RWPE2 (cell line): Measurements from ENCODE around the gene SERTAD2.

Experiments used
- ATAC-seq: fragments of 200-7000 bp; cut with Tn5 transposase; 3 replicates; pipeline ENCODE4 v1.9.1; 2021; ENCODE audit warnings: low read depth
- DNase-seq: peaks from one replicate; pipeline ENCODE4 v3.0.0-alpha.2; 2020; ENCODE audit warnings: low spot score
- H3K27ac ChIP-seq: fragments of 450-650 bp; 2 replicates; pipeline ENCODE4 v1.5.1; 2017; ENCODE audit warnings: mild to moderate bottlenecking; ENCODE audit not compliant: poor library complexity, severe bottlenecking
- H3K27me3 ChIP-seq: fragments of 250-450 bp; sonication (Bioruptor Pico); 2 replicates; pipeline ENCODE4 v1.5.1; 2021; ENCODE audit warnings: mild to moderate bottlenecking, moderate library complexity; ENCODE audit not compliant: insufficient read depth, poor library complexity, severe bottlenecking
- H3K36me3 ChIP-seq: fragments of 250-450 bp; sonication (Bioruptor Pico); 2 replicates; pipeline ENCODE4 v1.5.1; 2020; ENCODE audit warnings: low read depth, mild to moderate bottlenecking, moderate library complexity
- H3K4me1 ChIP-seq: fragments of 250-450 bp; sonication (Bioruptor Pico); 2 replicates; pipeline ENCODE4 v1.5.1; 2021; ENCODE audit warnings: mild to moderate bottlenecking, moderate library complexity; ENCODE audit not compliant: insufficient read depth, poor library complexity, severe bottlenecking
- H3K4me3 ChIP-seq: fragments of 250-450 bp; sonication (Bioruptor Pico); 2 replicates; pipeline ENCODE4 v1.5.1; 2021; ENCODE audit warnings: mild to moderate bottlenecking, moderate library complexity; ENCODE audit not compliant: severe bottlenecking
- H3K9me3 ChIP-seq: fragments of 250-450 bp; sonication (Bioruptor Pico); 2 replicates; pipeline ENCODE4 v1.5.1; 2021; ENCODE audit warnings: mild to moderate bottlenecking, moderate library complexity; ENCODE audit not compliant: severe bottlenecking
- TF ChIP-seq, protein P1 (sequence below): fragments of 450-650 bp; IDR thresholded peaks from one replicate; pipeline ENCODE4 v1.5.1; 2017; ENCODE audit warnings: mild to moderate bottlenecking, moderate library complexity; ENCODE audit not compliant: poor library complexity, severe bottlenecking

Gene SERTAD2

DNA sequence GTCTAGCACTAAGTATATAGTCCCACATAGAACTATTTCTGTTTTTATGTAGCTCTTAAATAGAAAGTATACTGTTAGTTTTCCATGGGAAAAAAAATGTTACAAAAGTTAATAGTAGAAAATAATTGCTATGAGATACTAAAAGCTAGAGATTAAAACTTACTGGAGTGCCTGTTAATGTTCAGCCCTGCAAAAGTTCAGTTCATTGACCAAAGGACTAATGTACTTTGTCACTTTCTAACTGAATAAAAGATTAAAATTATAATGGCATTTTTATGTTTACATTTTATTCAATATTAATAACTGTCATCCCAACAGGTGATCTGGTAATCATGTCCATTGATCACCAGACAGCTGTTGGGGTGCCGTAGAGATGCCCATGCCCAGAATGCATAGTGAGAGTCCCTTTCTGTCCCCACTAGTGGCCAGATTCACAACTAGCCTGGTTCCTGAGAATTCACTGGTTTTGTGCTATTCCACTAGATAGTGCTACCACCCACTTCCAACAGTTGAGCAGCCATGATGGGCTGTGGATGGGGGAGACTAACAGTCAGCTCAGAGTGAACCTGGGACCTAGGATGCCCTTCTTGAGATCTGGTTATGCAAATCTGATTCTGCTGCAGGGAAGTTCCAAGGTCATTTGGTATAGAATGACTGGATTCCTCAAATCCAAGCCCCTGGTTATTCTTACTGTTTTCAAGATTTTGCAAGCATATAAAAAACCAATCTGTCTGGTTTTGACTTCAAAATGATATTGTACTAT is 71.8 kb downstream of the SERTAD2 start:
- DNase-seq = no peak
- ATAC-seq = no peak
- Histone ChIP-seq H3K27ac (no peak overlapping the region), H3K36me3 (peaks cover 63% of the 10 kb centered on the region), H3K9me3 (no peaks in the 10 kb centered on the region), H3K4me3 (no peak overlapping the region), H3K27me3 (no peaks in the 10 kb centered on the region), H3K4me1 (no peaks in the 10 kb centered on the region)
- TF ChIP-seq, protein P1, sequence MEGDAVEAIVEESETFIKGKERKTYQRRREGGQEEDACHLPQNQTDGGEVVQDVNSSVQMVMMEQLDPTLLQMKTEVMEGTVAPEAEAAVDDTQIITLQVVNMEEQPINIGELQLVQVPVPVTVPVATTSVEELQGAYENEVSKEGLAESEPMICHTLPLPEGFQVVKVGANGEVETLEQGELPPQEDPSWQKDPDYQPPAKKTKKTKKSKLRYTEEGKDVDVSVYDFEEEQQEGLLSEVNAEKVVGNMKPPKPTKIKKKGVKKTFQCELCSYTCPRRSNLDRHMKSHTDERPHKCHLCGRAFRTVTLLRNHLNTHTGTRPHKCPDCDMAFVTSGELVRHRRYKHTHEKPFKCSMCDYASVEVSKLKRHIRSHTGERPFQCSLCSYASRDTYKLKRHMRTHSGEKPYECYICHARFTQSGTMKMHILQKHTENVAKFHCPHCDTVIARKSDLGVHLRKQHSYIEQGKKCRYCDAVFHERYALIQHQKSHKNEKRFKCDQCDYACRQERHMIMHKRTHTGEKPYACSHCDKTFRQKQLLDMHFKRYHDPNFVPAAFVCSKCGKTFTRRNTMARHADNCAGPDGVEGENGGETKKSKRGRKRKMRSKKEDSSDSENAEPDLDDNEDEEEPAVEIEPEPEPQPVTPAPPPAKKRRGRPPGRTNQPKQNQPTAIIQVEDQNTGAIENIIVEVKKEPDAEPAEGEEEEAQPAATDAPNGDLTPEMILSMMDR = no peak
